Measurements from ENCODE around the gene ERRFI1. TPM values are rescaled to one million over a fixed set of nuclear protein-coding genes. Genes with fewer than 3 reads are reported as not detected.

The ERRFI1 gene
- total RNA-seq, 8 experiments from 2014 or later = 7.2 to 63.4 (median 41.7) TPM

DNA sequence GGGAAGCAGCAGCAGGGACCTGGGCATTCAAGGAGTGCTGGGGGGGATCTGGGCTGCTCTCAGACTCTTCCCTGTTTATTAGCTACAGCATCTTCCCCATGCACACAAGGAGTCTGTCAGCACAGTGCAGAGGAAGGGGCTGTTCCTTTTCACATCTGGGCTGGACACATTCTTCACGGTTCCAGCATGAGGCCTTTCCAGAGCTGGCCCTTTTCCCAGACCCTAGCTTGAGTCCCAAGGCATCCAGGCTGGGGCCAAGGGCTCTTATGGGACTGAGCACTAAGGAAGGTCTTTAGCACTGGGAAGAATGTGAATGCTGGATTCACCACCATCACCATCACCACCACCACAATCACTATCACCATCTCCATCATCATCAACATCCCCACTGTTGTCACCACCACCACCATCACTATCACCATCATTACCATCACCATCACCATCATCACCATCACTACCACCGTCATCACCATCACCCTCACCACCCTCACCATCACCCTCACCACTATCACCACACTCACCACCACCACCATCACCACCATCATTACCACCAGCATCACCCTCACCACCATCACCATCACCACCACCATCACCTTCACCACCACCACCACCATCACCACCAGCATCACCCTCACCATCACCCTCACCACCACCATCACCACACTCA is 36.2 kb downstream of the ERRFI1 start:
- WGBS, 10 experiments = 42 to 100% (median 82%) methylated on average over 1 to 2 of the region's 2 CpGs; no CpG with 5 or more reads in 4 of the 10 experiments
- no peaks in the 10 kb centered on the region for H3K4me1 ChIP-seq (replicated peaks in 1 of 2)
- no peak overlapping the region for H3K4me3 ChIP-seq
- no peak for ATAC-seq (replicated peaks in 6 of 8)
- H3K27ac ChIP-seq = no peak overlapping the region
- in situ Hi-C loops (cut with MboI; ENCODE audit: low pct_unique_long_range_greater_than_20kb in 2 of 9, low sequenced_read_pairs in 9 of 9, unreplicated experiment in 9 of 9) = loop anchor here in 2 of 9 experiments (25.0 kb wide), 1 partner anchor 322 kb away; the partner anchor contains the start of gene SLC45A1 (in 2 of the 2)

DNA sequence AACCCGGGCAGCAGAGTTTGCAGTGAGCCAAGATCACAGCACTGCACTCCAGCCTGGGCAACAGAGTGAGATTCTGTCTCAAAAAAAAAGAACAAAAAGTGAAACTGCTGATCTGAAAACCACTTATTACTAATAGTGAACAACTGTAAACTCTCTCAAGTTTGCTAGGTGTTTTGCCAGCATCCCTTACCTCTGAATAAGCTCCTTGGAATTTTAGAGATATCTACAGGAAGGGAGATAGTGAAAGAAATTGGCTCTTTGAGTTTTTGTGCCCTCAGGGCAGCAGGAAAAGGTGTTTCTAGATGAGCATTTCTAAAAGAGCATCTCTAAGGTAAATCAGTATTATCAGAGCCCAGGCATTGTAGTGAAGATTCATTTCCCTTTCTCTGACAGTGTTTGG is 37.5 kb downstream of the ERRFI1 start:
- ATAC-seq (replicated peaks in 6 of 8) = no peak
- H3K4me1 ChIP-seq (replicated peaks in 1 of 2) = no peaks in the 10 kb centered on the region
- WGBS, 10 experiments = 80 to 100% (median 94%) methylated on average over 1 of the region's 1 CpG; no CpG with 5 or more reads in 6 of the 10 experiments
- in situ Hi-C loops (cut with MboI; ENCODE audit: low pct_unique_long_range_greater_than_20kb in 2 of 9, low sequenced_read_pairs in 9 of 9, unreplicated experiment in 9 of 9) = loop anchor here in 2 of 9 experiments (25.0 kb wide), 1 partner anchor 324 kb away; the partner anchor contains the start of gene SLC45A1 (in 2 of the 2)
- H3K4me3 ChIP-seq = no peak overlapping the region
- no peak overlapping the region for H3K27ac ChIP-seq

DNA sequence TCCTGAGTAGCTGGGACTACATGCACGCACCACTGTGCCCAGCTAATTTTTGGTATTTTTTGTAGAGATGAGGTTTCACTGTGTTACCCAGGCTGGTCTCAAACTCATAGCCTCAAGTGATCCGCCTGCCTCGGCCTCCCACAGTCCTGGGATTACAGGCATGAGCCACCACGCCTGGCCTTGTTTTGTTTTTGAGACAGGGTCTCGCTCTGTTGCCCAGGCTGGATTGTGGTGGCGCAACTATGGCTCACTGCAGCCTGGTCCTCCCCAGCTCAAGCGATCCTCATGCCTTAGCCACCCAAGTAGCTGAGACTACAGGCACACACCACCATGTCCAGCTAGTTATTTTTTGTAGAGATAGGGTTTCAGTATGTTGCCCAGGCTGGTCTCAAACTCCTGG is 38.6 kb downstream of the ERRFI1 start:
- ATAC-seq (replicated peaks in 6 of 8) = no peak
- no peak overlapping the region for H3K4me3 ChIP-seq
- 84 to 100% (median 97%) methylated on average over 3 to 6 of the region's 7 CpGs; no CpG with 5 or more reads in 4 of the 10 experiments for WGBS, 10 experiments
- H3K4me1 ChIP-seq (replicated peaks in 1 of 2) = no peaks in the 10 kb centered on the region
- in situ Hi-C loops (cut with MboI; ENCODE audit: low pct_unique_long_range_greater_than_20kb in 2 of 9, low sequenced_read_pairs in 9 of 9, unreplicated experiment in 9 of 9) = loop anchor here in 2 of 9 experiments (25.0 kb wide), 1 partner anchor 325 kb away; the partner anchor contains the start of gene SLC45A1 (in 2 of the 2)
- no peak overlapping the region for H3K27ac ChIP-seq

DNA sequence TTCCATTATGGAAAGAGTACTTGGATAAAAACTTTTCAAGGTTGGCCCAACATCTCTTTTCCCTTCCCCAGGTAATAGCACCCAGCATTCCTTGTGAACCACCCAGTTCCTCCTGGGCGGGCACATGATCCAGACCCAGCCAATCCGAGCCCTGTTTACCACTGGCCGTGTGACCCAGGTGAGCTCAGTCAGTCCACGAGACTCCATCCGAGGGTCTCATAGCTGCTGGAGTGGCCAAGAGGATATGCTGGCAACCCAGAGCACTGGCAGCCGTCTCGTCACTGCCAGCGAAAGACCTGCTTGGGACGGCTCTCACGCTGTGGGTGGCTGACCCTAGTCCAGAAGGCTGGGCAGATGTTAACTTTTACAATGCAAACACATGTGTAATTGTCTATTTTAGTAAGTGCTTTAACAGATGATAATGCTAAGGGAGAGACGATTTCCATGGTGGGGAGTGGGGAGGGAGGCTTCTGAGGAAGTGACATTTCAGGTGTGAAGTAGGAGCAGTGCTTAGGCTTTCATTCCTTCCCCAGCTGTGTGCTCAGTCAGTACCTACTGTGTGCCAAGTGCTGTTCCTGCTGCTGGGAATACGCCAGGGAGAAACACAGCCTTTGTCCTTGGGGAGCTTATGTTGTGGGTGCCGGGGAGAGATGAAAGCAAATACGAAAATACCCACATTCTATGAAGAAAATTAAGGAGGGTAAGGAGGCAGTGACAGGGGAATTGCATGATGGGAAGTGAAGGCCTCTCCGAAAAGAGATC is 40.1 kb downstream of the ERRFI1 start:
- H3K27ac ChIP-seq = no peak overlapping the region
- no peaks in the 10 kb centered on the region for H3K4me1 ChIP-seq (replicated peaks in 1 of 2)
- H3K4me3 ChIP-seq = no peak overlapping the region
- 30 to 100% (median 89%) methylated on average over 2 to 13 of the region's 15 CpGs for WGBS, 10 experiments
- in situ Hi-C loops (cut with MboI; ENCODE audit: low pct_unique_long_range_greater_than_20kb in 2 of 9, low sequenced_read_pairs in 9 of 9, unreplicated experiment in 9 of 9) = loop anchor here in 2 of 9 experiments (25.0 kb wide), 1 partner anchor 326 kb away; the partner anchor contains the start of gene SLC45A1 (in 2 of the 2)
- ATAC-seq (replicated peaks in 6 of 8) = peak in 1 of 8 experiments; percentile 7

DNA sequence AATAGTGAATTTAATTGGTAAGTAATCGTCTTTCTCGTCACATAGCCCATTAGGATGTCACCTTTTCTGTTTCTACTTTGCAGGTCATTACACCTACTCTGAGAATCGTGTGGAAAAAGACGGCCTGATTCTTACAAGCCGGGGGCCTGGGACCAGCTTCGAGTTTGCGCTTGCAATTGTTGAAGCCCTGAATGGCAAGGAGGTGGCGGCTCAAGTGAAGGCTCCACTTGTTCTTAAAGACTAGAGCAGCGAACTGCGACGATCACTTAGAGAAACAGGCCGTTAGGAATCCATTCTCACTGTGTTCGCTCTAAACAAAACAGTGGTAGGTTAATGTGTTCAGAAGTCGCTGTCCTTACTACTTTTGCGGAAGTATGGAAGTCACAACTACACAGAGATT is 41.3 kb downstream of the ERRFI1 start:
- Histone ChIP-seq H3K4me1 (replicated peaks in 1 of 2) (no peaks in the 10 kb centered on the region), H3K4me3 (no peak overlapping the region), H3K27ac (no peak overlapping the region)
- in situ Hi-C loops (cut with MboI; ENCODE audit: low pct_unique_long_range_greater_than_20kb in 2 of 9, low sequenced_read_pairs in 9 of 9, unreplicated experiment in 9 of 9) = loop anchor here in 2 of 9 experiments (25.0 kb wide), 1 partner anchor 327 kb away; the partner anchor contains the start of gene SLC45A1 (in 2 of the 2)
- WGBS, 10 experiments = 52 to 99% (median 75%) methylated on average over 3 to 15 of the region's 15 CpGs
- no peak for ATAC-seq (replicated peaks in 6 of 8)

- Histone ChIP-seq H3K27ac (no peak overlapping the region), H3K4me3 (no peak overlapping the region), H3K4me1 (replicated peaks in 1 of 2) (no peaks in the 10 kb centered on the region)
- in situ Hi-C loops (cut with MboI; ENCODE audit: low pct_unique_long_range_greater_than_20kb in 2 of 9, low sequenced_read_pairs in 9 of 9, unreplicated experiment in 9 of 9) = loop anchor here in 2 of 9 experiments (25.0 kb wide), 1 partner anchor 329 kb away; the partner anchor contains the start of gene SLC45A1 (in 2 of the 2)
- no peak for ATAC-seq (replicated peaks in 6 of 8)
- WGBS, 10 experiments = 70 to 100% (median 94%) methylated on average over 3 to 13 of the region's 15 CpGs; no CpG with 5 or more reads in 1 of the 10 experiments
Observed at GRCh38 chr1:7983086-7983778, 42.9 kb downstream of the ERRFI1 start.

DNA sequence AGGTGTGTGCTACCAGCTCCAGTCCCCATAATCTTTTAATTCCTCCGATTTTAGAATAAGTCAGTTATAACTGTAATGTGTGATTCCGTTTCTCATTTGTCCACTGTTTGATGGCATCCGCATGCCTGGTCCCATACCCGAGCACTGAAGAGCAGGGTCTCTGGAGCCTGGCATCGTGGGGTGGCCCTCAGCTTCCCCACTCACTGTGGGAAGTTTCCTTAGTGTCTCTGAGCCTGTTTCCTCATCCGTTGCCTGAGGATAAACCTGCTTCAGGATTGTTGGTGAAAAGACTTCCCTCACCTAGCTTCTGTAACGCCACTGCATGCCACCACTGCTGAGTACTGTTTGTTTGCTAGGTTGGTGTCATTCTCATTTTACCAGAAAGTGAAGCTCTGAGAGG is 45.1 kb downstream of the ERRFI1 start:
- in situ Hi-C loops (cut with MboI; ENCODE audit: low pct_unique_long_range_greater_than_20kb in 2 of 9, low sequenced_read_pairs in 9 of 9, unreplicated experiment in 9 of 9) = loop anchor here in 2 of 9 experiments (25.0 kb wide), 1 partner anchor 331 kb away; the partner anchor contains the start of gene SLC45A1 (in 2 of the 2)
- WGBS, 10 experiments = 54 to 100% (median 96%) methylated on average over 1 to 7 of the region's 7 CpGs
- H3K4me3 ChIP-seq = no peak overlapping the region
- ATAC-seq (replicated peaks in 6 of 8) = no peak
- H3K4me1 ChIP-seq (replicated peaks in 1 of 2) = no peaks in the 10 kb centered on the region
- no peak overlapping the region for H3K27ac ChIP-seq

DNA sequence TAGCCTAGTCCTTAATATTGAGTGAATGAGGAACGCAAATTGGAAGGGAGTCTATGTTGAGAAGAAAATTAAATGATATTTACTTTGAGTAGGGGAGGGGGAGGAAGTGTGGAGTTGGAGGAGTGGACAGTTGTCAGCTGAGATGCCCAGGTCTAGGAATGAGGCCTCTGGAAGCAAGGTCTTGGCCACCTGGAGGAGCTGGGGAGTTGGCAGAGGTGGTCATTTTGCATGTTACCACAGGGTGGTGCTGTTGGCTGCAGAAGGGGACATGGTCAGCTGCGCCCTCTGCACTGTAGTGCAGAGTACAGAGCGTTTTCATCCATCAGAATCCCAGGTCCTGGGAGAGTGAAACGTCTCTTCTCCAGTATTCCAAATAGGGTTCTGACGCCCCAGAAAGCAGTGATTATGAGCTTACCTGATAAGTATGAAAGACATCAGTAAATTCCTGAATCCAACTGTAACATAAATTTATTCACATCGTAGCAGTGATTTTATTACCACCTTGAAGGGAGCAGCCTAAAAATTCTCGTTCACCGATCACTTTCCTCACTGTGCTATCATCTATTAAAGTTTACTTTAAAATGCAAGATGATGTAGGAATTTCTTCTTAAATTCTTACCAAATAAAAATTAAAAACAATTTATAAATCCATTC is 50.8 kb downstream of the ERRFI1 start:
- Histone ChIP-seq H3K4me1 (replicated peaks in 1 of 2) (peaks cover 0 to 4% of the 10 kb centered on the region in 2 donors), H3K4me3 (no peak overlapping the region), H3K27ac (no peak overlapping the region)
- ATAC-seq (replicated peaks in 6 of 8) = peak; percentile 98 to 100 (median 99)
- in situ Hi-C loops (cut with MboI; ENCODE audit: low pct_unique_long_range_greater_than_20kb in 2 of 9, low sequenced_read_pairs in 9 of 9, unreplicated experiment in 9 of 9) = loop anchor here in 3 of 9 experiments (10.0 to 25.0 kb wide), 2 partner anchors 337 to 339 kb away; partner anchors contain the start of gene SLC45A1 (in 3 of the 3)
- 13 to 100% (median 56%) methylated on average over 1 to 8 of the region's 8 CpGs for whole genome bisulfite sequencing, 10 experiments

GRCh38 chr1:7973086-7973485 is 53.0 kb downstream of the ERRFI1 start:
- H3K27ac ChIP-seq = no peak overlapping the region
- no peak for ATAC-seq (replicated peaks in 6 of 8)
- peaks cover 0 to 4% of the 10 kb centered on the region in 2 donors for H3K4me1 ChIP-seq (replicated peaks in 1 of 2)
- H3K4me3 ChIP-seq = no peak overlapping the region
- in situ Hi-C loops (cut with MboI; ENCODE audit: low pct_unique_long_range_greater_than_20kb in 2 of 9, low sequenced_read_pairs in 9 of 9, unreplicated experiment in 9 of 9) = loop anchor here in 1 of 9 experiments (10.0 kb wide), 1 partner anchor 342 kb away; the partner anchor contains the start of gene SLC45A1
- 86 to 100% (median 100%) methylated on average over 1 to 2 of the region's 2 CpGs; no CpG with 5 or more reads in 3 of the 10 experiments for WGBS, 10 experiments

DNA sequence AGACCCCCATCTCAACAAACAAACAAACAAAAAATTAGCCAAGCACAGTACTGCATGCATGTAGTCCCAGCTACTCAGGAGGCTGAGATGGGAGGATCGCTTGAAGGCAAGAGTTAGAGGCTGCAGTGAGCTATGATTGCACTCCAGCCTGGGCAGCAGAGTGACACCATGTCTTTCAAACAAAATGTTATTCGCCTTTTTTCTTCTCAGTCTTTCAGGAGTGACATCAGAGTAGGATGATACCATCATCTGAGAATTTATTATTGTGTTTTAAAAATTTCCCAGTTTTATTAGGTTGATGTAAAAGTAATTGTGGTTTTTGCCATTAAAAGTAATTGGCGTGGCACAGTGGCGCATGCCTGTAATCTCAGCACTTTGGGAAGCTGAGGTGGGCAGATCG is 53.8 kb downstream of the ERRFI1 start:
- Histone ChIP-seq H3K27ac (no peak overlapping the region), H3K4me3 (no peak overlapping the region), H3K4me1 (replicated peaks in 1 of 2) (peaks cover 0 to 4% of the 10 kb centered on the region in 2 donors)
- no peak for ATAC-seq (replicated peaks in 6 of 8)
- in situ Hi-C loops (cut with MboI; ENCODE audit: low pct_unique_long_range_greater_than_20kb in 2 of 9, low sequenced_read_pairs in 9 of 9, unreplicated experiment in 9 of 9) = loop anchor here in 1 of 9 experiments (10.0 kb wide), 1 partner anchor 343 kb away; the partner anchor contains the start of gene SLC45A1
- 94 to 100% (median 100%) methylated on average over 1 to 5 of the region's 5 CpGs; no CpG with 5 or more reads in 2 of the 10 experiments for WGBS, 10 experiments

DNA sequence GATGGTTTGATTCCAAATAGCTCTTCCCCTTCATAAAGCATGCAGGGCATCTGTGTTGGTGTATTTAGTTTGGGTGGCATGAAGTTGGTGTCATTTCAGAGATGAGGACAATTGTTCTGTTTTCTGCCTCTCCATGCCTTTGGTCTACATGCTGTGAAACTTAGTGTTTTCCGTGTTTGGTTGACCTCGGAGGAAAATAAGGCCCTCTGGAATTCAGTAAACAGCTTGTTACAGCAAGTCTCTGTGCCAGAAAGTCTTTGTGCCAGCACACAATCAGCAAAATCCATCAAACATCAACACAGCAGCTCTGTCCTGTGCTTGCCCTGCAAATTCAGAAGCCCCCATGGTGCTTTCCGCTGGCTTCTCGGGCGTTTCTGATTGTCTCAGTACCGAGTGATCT is 55.1 kb downstream of the ERRFI1 start:
- H3K4me1 ChIP-seq (replicated peaks in 1 of 2) = peaks cover 0 to 4% of the 10 kb centered on the region in 2 donors
- 82 to 100% (median 95%) methylated on average over 3 to 6 of the region's 6 CpGs; no CpG with 5 or more reads in 2 of the 10 experiments for WGBS, 10 experiments
- H3K4me3 ChIP-seq = no peak overlapping the region
- no peak overlapping the region for H3K27ac ChIP-seq
- in situ Hi-C loops (cut with MboI; ENCODE audit: low pct_unique_long_range_greater_than_20kb in 2 of 9, low sequenced_read_pairs in 9 of 9, unreplicated experiment in 9 of 9) = loop anchor here in 1 of 9 experiments (10.0 kb wide), 1 partner anchor 344 kb away; the partner anchor contains the start of gene SLC45A1
- ATAC-seq (replicated peaks in 6 of 8) = no peak

DNA sequence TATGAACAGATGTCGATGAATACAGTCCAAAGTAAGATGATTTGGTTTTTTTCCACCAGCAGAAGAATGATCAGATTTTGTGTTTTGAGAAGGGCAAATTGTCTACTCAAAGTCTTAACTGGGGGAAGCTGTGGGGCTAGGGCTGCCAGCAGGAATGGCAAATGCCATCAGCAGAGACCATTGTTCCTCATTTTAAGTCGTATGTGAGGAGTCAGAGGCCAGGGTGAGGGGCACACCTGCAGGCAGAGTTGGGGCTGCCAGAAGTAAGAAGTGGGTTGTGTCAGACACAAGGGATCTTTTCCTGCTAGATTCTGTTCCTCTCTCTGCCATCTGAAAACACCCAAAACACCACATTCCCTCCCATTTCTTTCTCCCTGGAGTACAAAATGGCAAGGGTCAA is 55.9 kb downstream of the ERRFI1 start:
- no peak overlapping the region for H3K27ac ChIP-seq
- H3K4me3 ChIP-seq = no peak overlapping the region
- in situ Hi-C loops (cut with MboI; ENCODE audit: low pct_unique_long_range_greater_than_20kb in 2 of 9, low sequenced_read_pairs in 9 of 9, unreplicated experiment in 9 of 9) = loop anchor here in 1 of 9 experiments (10.0 kb wide), 1 partner anchor 345 kb away; the partner anchor contains the start of gene SLC45A1
- peaks cover 0 to 1% of the 10 kb centered on the region in 2 donors for H3K4me1 ChIP-seq (replicated peaks in 1 of 2)
- 89 to 100% (median 100%) methylated on average over 1 to 2 of the region's 2 CpGs; no CpG with 5 or more reads in 1 of the 10 experiments for WGBS, 10 experiments
- ATAC-seq (replicated peaks in 6 of 8) = no peak
